EH (cell line): ENCODE results near the gene TMEM271.
"Not testable (repeated sequence)": the region's sequence is repeated elsewhere in the genome, so short reads cannot be mapped to it uniquely, and the experiment has no call there.

ENCODE experiments used
- DNase-seq: peaks from one replicate; pipeline ENCODE4 v3.0.0-alpha.2; 2015; ENCODE audit warnings: low read depth

TMEM271 gene

DNA sequence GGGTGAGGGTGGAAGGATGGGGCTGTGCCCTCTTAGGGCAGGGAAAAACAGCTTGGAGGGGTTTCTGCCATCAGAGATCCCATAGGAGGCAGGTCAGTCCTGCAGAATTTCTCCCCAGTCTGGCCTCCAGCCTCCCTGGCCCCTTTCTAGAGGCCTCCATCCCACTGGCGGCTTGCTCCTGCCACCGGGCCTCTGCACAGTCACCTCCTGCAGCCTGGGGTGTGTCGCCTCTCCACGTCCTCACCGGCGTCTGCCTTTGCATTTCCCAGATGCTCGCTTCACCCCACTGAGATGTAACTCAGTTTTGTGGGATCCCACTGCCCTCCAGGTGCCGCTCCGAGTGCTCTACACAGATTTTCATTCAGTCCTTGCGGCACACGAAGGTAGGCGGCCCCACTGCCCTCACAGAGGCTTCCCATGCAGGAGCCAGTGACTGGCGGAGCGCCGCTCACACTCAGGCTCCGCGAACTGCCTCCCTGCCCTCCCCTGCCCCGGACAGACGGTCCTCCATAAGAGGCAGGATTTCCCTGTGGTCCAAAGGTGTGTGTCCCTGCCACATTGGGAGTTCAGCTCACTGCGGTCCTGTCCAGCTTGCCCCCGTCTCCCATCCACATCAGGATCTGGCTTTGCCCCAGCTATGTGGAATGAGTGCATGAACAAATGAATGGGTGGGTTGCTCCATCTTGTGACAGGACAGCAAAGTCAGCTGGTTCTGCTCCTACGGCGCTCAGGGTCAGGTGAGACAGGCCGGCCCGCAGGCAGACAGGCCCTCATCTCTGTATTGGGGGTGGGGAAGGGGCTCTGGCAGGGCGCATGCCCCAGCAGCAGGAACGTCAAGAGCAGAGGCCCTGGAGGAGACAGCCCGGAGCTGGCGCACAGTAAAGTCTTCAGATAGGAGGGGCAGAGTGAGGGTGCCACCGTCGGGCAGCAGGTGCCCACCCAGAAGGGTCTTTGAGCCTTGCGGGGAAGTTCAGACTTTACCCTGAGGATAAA is 2.7 kb upstream of the TMEM271 start:
- DNase-seq: no peak

DNA sequence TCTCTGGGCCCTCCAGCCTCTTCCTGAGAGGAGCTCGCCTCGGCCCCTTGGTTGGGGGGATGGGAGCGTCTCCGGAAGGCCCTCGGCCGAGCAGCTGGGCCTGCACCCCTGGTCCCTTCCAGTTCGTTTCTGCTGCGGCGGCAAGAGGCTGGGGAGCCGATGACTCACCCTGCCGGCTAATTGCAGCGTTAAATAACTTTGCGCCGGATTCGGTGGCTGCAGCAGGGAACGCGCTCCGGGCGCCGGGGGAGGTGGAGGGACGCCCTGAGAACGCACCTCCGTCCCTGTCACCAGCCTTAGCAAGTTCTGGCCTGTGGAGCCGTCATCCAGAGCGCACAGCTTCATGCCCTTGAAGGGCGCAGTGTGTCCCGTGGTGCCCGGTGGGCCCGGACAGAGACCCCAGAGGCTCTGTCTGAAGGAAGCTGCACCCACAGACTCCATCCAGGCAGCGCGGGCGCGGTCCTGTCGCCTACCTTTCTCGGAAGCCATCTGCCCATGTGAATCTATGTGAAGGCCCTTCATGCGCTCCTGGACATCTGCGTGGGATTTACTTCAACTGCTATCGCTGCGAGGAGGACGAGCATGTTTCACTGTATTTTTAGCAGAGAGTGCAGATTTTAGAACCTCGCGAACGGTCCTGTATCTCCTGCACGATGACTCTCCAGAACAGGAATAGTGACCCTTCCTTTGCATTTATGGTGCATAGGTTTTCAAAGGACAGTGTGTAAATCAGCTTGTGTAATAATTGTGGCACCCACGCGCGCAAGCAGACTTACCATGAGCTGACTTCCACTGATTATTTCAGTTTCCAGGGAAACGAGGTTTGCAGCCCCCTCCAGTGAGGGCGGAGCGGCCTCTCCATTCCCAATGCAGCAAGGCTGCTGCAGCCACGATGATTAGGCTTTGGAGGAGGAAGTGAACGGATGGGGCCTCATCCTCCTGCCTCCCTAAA is 1.7 kb upstream of the TMEM271 start:
- DNase-seq: peak; percentile 56

DNA sequence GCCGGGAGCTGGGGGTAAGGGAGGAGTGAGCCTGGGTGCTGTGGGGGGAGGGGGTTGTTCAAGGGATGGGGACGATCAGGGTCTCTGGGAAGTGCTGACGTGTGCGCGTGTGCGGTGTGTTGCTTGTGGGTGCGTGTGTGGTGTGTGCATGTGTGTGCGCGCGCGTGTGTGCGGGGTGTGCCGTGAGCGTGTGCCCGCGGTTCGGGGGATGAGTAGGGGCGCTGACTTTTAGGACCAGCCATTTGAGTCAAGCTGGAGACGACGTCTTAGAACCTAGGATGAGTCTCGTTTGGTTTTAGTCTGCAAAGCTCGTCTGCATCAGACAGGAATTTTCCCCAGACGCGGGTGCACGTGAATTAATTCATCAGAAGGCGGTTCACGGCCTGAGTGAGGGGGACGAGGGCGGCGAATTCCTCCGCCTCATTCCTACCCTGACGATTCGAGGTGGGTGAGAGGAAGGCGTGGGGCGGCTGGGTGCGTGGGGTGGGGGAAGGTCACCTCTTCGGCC is 950 bp upstream of the TMEM271 start:
- DNase-seq: no peak

DNA sequence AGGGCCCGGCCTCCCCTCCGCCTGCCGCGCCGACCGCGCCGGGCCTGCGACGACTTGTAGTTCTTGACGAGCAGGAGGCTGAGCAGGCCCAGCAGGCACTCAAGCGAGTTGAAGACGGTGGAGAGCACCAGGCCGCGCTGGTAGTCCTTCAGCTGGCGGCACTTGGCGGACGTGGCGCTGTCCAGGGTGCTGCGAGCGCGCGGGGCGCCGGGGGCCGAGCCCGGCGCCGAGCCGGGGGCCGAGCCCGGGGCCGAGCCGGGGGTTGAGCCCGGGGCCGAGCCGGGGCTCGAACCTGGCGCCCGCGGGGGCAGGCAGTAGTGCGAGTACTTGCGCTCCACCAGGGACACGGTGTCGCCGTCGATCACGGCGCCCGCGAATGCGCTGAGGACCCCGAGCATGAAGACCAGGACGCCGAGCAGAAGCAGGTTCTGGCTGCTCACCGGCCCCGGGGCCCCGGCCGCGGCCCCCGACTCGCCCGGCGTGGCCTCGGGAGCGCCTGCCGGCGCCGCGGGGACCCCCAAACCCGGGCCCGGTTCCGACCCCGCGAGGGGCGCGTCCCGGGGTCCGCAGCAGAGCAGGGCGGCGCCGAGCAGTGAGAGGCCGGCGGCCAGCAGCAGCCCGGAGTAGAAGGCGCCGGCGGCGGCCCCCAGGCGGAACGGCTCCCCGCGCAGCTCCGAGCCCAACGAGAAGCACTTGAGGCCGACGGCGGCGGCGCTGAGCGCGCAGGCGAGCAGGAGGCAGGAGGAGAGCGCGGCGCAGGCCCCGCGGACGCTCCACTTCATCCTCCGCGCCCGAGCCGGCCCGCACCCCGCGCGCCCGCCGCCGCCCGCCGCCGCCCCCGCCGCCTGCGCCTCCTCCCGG is 584 bp downstream of the TMEM271 start:
- peak; percentile 20 for DNase-seq

DNA sequence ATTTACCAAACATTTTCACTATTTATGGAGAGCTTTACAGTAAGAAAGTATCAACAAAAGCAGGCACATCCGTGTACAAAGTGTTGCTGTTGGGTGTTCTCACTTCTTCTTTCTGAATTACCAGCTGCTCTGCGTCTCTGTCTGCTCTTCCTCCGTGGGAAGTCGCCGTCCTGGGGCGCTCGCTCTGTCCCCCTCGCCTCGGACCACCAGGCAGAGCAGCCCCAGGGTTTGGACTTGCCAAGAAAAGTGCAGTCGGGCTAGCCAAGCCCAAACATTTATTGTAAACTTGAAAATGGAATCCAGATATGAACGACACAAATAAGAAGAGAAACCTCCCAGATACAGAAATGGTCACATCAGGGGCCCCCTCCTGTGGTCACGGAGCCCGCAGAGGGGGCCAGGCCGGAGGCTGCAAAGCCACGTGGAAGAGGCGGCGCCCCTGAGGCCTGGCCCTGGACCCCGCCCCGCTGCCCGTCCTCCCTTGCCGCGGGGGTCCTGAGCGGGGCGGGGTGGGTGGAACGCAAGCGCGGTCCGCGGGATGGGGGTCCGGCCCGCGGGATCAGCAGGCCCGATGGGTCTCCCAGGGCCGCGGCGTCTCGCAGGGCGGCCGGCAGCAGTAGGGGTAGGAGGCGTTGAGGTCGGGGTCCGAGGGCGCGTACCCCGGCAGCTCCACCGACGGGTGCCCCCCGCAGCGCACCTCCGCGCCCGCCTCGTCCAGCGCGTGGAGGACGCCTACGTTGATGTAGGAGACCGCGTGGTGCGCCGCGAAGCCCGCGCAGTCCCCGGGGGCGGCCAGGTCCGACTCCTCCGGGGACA is 1.5 kb downstream of the TMEM271 start:
- no peak for DNase-seq

DNA sequence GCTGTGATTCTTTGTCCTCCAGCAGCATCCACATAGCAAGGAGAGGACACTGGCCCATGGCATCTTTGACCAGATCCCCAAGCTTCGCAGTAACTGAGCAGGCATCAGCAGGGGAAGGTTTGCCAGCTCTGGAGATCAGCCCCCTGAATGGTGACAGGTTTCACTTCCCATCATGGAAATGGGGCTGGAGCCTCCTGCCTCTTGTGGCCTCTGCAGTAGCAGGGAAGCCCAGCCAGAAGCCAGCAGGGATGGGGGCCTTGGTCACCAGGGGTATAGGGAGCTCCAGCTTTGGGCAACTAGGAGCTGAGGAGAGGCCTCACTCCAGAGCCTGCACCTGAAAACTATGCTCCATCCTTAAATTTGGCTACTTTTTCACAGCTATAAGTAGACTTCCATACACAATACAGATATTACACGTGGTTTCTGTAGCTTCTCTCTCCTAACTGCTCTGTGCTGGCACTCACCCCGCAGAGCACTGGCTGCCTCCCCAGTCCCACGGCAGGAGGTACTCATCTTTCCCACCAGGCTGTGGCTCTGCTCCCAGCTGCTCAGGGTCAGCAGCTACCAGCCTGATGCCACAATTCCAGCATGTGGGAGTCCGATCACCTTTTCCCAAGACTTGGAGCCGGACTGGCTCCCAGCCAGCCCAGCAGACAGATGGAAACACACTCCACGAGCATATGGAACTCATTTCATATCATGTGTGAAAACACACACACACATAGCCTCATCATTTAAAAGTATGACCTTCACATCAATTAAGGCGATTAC is 2.8 kb downstream of the TMEM271 start:
- DNase-seq: no peak

DNA sequence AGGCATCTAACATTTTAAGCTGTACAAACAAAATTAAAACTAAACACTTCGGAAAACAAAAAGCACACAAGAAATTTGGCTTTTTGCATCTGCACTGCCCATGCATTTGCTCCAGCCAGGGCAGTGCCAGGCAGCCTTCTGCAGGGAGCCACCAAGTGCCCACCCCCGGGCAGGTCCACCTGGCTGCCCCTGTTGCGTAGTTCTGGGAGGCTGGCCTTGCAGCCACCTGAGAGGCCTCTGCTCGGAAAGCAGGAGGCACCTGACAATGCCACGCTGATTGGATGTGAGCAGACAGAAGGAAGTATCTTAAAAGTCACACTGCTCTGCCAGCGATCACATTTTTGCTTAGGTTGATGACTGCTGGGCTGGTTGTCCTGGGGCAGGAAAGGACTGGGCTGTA is 3.5 kb downstream of the TMEM271 start:
- no peak for DNase-seq

DNA sequence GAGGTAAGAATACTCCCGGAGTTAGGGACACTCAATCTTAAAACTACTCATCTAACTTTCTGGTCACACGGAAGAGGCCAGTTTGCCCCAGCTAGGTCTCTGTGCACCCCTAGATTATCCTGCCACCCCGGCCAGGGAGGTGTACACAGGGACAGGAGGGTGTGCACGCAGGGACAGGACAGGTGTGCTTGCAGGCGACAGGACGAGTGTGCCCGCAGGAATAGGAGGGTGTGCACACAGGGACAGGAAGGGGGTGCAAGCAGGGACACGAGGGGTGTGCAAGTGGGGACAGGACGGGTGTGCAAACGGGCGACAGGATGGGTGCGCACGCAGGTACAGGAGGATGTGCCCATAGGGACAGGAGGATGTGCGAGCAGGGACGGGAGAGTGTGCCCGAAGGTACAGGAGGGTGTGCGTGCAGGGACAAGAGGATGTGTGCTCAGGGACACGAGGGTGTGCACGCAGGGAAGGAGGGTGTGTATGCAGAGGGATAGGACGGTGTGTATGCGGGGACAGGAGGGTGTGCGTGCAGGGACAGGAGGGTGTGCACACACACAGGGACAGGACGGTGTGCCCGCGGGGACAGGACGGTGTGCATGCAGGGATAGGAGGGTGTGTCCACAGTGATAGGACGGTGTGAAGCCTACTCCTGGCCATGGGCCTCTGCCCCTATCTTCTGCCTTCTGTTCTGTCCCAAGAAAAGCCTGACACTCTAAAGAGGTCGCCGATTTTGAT is 4.1 kb downstream of the TMEM271 start:
- no peak for DNase-seq

DNA sequence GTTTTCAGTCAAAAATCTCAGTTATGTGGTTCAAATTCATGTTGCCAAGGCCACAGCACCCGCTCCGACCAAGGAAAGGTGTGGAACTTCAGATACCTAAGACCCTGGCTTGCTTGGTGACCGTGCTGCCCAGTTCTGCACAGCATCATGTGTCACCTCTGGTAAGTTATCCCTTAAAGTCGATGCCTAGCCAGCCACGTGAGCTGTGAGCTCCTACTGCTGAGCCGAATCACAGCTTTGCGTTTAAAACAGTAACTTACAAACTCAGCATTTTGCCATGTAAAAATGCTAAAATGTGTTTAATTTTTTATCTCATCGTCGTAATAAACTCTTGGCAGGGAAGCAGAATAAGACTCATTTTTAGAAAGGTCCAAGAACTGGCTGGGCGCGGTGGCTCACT is 5.3 kb downstream of the TMEM271 start:
- no peak for DNase-seq

DNA sequence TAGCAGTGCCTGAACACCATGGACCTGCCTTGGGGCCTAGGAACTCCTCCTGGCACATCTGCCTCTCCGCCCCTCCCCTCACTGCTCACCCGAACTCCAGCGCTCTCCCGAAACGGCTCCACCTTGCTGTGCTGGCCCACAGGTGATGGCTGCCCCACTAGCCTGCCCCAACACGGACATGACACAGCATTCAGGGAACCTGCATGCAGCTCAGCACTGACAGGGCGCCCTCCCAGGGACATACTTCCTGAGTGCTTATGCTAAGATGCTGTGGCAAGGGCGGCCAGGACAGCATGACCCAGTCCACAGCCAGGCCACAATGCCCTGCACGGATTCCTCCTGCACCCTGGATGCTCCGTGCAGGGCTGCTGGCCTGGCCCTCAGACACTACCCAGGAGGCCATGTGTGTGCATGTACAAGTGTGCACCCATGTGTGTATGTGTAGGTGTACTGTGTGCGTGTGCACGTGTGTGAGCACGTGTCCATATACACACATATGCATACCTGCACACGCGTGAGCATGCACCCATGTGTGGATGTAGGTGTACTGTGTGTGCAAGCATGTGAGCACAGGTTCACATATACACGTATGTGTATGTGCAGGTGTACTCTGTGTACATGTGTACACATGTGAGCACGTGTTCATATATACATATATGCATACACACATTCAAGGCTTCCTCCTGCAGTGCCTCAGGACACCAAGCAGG is 6.0 kb downstream of the TMEM271 start:
- DNase-seq: no peak

DNA sequence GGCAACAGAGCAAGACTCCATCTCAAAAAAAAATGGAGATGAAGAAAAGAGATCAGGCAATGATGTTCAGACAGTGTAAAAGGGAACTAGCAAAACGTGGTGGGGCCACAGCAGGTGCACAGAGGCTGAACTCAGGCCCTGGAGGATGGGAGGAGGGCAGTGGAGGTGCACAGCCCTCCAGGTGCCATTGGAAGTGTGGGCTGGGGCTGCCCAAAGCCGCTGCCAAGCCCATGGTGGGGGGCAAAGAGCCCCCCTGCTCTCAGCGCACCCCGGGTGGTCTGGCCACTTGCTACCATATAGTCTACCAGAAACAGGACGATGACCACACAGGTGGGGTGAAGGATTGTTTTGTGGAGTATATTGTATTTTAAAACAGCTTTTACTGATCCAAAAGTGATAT is 7.1 kb downstream of the TMEM271 start:
- DNase-seq: no peak

DNA sequence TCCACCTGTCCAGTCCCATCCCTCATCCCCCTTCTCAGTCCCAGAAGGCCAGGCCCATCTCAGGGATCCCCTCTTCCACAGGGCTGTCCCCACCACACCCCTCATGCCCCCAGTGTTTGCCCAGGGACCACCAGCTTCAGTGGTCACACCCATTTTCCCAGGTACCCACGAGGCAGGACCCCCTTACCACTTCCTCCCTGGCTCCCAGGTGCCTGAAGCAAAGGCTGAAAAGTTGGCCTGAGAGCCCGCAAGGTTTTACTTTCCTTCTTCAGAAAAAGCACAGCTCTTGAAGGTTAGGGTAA is 7.8 kb downstream of the TMEM271 start:
- no peak for DNase-seq

DNA sequence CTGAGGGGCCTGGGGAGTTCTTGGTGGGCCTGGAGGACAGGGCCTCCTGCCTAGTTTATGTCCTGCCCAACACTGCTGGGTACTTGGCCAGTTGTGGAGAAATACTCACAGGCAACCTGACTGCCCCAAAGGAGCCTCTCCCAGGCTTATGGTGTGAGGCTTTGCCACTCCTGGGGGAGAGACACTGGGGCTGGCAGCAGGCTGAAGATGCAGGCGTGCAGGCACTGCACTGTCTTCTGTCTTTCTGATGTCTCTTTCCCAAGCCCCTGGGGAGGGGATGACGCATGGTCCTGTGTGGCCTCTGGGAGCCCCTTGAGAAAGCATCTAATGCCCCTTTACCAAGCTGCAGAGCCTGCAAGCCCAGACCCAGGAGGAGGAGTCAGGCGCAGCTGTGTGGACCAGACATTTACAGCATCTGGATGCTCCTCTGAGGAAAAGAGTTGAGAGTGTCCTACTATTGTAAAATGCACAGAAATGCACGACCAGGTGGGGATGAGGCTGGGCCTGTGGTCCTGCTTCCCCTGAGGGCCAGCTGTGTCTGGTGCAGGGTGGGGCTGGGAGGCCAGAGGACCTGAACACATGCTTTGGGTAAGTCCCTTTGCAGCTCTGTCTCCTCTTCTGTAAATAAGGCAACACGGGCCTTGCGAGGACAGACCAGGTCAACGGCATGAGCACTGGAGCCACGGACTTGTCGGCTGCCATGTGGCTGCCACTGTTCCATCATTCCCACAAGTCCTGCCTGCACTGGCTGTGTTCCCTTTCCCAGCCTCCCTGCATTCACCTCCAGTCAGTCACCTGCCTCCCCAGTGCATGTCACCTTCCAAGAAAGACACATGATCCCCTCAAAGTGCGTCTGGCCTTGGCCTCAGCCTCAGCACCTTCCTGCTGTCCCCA is 8.4 kb downstream of the TMEM271 start:
- no peak for DNase-seq

DNA sequence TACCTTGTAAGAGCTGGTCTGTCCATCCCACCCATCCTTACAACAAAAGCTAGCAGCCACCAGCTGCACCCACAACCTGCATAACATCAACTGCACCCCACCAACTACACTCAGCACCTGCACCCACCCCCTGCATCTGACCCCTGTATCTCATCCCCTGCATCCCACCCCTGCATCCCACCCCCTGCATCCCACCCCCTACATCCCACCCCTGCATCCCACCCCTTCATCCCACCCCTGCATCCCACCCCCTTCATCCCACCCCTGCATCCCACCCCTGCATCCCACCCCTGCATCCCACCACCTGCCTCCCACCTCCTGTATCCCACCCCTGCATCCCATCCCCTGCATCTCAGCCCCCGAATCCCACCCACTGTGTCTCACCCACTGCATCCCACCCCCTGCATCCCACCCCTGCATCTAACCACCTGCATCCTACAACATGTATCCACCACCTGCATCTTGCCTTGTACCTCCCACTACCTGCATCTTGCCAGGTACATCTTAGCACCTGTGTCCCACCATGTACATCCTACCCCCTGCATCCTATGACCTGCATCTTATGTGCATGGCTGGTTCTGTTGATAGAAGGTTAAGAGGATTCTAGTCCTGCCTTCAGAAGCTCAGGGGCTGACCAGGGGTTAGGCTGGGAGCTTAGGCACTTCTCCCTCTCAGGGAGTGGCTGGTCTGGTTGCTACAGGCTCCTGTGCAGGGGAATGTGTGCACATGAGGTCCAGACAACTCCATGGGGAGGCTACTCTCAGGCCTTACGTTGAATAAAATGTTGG is 9.4 kb downstream of the TMEM271 start:
- no peak for DNase-seq

DNA sequence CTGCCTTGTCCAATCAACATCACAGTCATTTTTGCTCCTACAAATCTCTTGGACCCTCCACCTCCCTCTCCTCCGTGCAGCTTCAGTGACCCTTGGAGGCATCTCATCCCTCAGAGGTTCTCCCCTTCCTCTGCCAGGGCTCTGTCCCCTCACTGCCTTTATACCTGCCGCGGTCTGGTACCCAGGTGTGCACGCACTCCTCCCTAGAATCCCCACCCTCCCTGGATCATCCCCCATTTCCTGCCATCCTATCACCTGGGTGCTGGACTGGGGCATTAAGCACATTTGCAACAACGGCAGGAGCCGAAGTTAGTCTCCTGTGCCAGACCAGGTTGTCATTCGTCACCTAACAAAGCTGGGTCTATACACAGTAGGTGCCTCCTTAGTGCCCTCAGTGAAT is 10.1 kb downstream of the TMEM271 start:
- DNase-seq: no peak

DNA sequence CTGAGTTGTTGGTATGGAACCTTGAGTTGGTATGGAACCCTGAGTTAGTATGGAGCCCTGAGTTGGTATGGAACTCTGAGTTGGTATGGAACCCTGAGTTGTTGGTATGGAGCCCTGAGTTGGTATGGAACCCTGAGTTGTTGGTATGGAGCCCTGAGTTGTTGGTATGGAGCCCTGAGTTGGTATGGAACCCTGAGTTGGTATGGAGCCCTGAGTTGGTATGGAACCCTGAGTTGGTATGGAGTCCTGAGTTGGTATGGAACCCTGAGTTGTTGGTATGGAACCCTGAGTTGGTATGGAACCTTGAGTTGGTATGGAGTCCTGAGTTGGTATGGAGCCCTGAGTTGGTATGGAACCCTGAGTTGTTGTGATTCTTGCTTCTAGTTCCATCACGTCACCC is 10.5 kb downstream of the TMEM271 start:
- DNase-seq: not testable (repeated sequence)

DNA sequence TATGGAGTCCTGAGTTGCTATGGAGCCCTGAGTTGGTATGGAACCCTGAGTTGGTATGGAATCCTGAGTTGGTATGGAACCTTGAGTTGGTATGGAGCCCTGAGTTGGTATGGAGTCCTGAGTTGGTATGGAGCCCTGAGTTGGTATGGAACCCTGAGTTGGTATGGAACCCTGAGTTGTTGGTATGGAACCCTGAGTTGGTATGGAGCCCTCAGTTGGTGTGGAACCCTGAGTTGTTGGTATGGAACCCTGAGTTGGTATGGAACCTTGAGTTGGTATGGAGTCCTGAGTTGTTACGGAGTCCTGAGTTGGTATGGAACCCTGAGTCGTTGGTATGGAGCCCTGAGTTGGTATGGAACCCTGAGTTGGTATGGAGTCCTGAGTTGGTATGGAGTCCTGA is 13.6 kb downstream of the TMEM271 start:
- DNase-seq: not testable (repeated sequence)
